HK-2 (cell line): Measurements from ENCODE around the gene KIF21A.

Source experiments
- DNase-seq: peaks from one replicate; pipeline ENCODE4 v3.0.0-alpha.2; 2018; ENCODE audit not compliant: unreplicated experiment

Gene KIF21A

GRCh38 chr12:39431002-39431796, 11.7 kb downstream of the KIF21A start:
- DNase-seq, result no peak

GRCh38 chr12:39429809-39430208, 13.1 kb downstream of the KIF21A start:
- DNase-seq, result no peak

GRCh38 chr12:39427360-39427808, 15.5 kb downstream of the KIF21A start:
- no peak for DNase-seq

GRCh38 chr12:39426636-39427240, 16.2 kb downstream of the KIF21A start:
- no peak for DNase-seq

GRCh38 chr12:39420043-39420442, 22.9 kb downstream of the KIF21A start:
- no peak for DNase-seq

GRCh38 chr12:39419471-39419870, 23.4 kb downstream of the KIF21A start:
- no peak for DNase-seq

- DNase-seq, result no peak
Measured at GRCh38 chr12:39417916-39418315, 25.0 kb downstream of the KIF21A start.

GRCh38 chr12:39413836-39414771, 28.8 kb downstream of the KIF21A start:
- DNase-seq, result no peak

GRCh38 chr12:39412210-39412609, 30.7 kb downstream of the KIF21A start:
- no peak for DNase-seq

GRCh38 chr12:39406262-39406661, 36.7 kb downstream of the KIF21A start:
- no peak for DNase-seq

- no peak for DNase-seq
Measured at GRCh38 chr12:39405580-39405979, 37.3 kb downstream of the KIF21A start.

GRCh38 chr12:39404000-39404399, 38.9 kb downstream of the KIF21A start:
- DNase-seq, result no peak

- DNase-seq, result no peak
Measured at GRCh38 chr12:39403376-39403775, 39.5 kb downstream of the KIF21A start.

- DNase-seq, result no peak
Measured at GRCh38 chr12:39402922-39403321, 40.0 kb downstream of the KIF21A start.

- DNase-seq, result no peak
Measured at GRCh38 chr12:39401459-39401858, 41.5 kb downstream of the KIF21A start.

- no peak for DNase-seq
Measured at GRCh38 chr12:39395866-39396265, 47.1 kb downstream of the KIF21A start.

- no peak for DNase-seq
Measured at GRCh38 chr12:39393890-39394289, 49.0 kb downstream of the KIF21A start.

- DNase-seq, result no peak
Measured at GRCh38 chr12:39393179-39393578, 49.7 kb downstream of the KIF21A start.

GRCh38 chr12:39392154-39392925, 50.6 kb downstream of the KIF21A start:
- no peak for DNase-seq

GRCh38 chr12:39390752-39391151, 52.2 kb downstream of the KIF21A start:
- no peak for DNase-seq

- DNase-seq, result no peak
Measured at GRCh38 chr12:39389399-39390150, 53.3 kb downstream of the KIF21A start.
